GM12878 (cell line): ENCODE results near the gene PADI1. TPM values are rescaled to one million over a fixed set of nuclear protein-coding genes. Genes with fewer than 3 reads are reported as not detected.

Source experiments
- ATAC-seq: fragments of 200-7000 bp; cut with Tn5 transposase; 3 replicates; pipeline ENCODE4 v1.9.1; 2020; ENCODE audit warnings: mild to moderate bottlenecking, moderate library complexity
- BruUV-seq: library from RNA; stranded (reverse); fragments of 400-500 nt; replicated peaks from 2 replicates; lab custom pipeline; 2021; lab: Mats Ljungman, UMichigan
- CTCF ChIA-PET: fragments of 300-600 bp; sonication (Branson Sonifier 250); formaldehyde crosslinking; extraction: SDS; loops from one replicate; lab custom pipeline; 2021; ENCODE audit warnings: inconsistent platforms; lab: Yijun Ruan, JAX
- POLR2A ChIA-PET: fragments of 350-600 bp; formaldehyde crosslinking; extraction: SDS; loops from one replicate; lab custom pipeline; 2021; ENCODE audit warnings: inconsistent platforms; lab: Charles Lee
- RAD21 ChIA-PET: fragments of 300-600 bp; sonication (Branson Sonifier 250); formaldehyde crosslinking; loops from one replicate; lab custom pipeline; 2023; ENCODE audit warnings: antibody characterized with exemption; ENCODE audit not compliant: unreplicated experiment; lab: Charles Lee
- SMC1A ChIA-PET: fragments of 300-600 bp; sonication (Branson Sonifier 250); formaldehyde crosslinking; loops from one replicate; lab custom pipeline; 2023; ENCODE audit not compliant: unreplicated experiment, uncharacterized antibody; lab: Charles Lee
- DNase-seq: peaks from one replicate; pipeline ENCODE4 v3.0.0-alpha.2; 2011; ENCODE audit warnings: low read depth, low spot score
- FAIRE-seq: peaks from 3 replicates; lab custom pipeline; 2011; peaks lifted over from hg19 to GRCh38; lab: Jason Lieb, UNC
- H2AFZ ChIP-seq: 2 replicates; pipeline ENCODE4 v1.6.0; 2011; ENCODE audit warnings: low read depth, low read length, control low read depth; ENCODE audit not compliant: control insufficient read depth
- H3K27ac ChIP-seq: 2 replicates; pipeline ENCODE4 v1.5.1; 2011; ENCODE audit warnings: control low read depth; ENCODE audit not compliant: control insufficient read depth, insufficient read depth
- H3K27me3 ChIP-seq, 2 experiments: replicated peaks in 1 of 2; 2 replicates each; pipeline versions ENCODE4 v1.6.0 to v1.6.1; 2011; ENCODE audit warnings: low read length in 1 of 2; ENCODE audit not compliant: control insufficient read depth in 2 of 2, insufficient read depth in 2 of 2
- H3K36me3 ChIP-seq, 2 experiments: 2 replicates each; pipeline ENCODE4 v1.5.1; 2011; ENCODE audit warnings: low read length in 1 of 2; ENCODE audit not compliant: control insufficient read depth in 2 of 2, insufficient read depth in 2 of 2
- H3K4me1 ChIP-seq: 2 replicates; pipeline ENCODE4 v1.6.1; 2011; ENCODE audit warnings: mild to moderate bottlenecking, low read length, moderate library complexity, mixed read lengths; ENCODE audit not compliant: control insufficient read depth, insufficient read depth
- H3K4me2 ChIP-seq: 2 replicates; pipeline ENCODE4 v1.6.0; 2011; ENCODE audit warnings: control low read depth; ENCODE audit not compliant: control insufficient read depth, insufficient read depth
- H3K4me3 ChIP-seq: fragments of 200-600 bp; sonication (generic); 2 replicates; pipeline ENCODE4 v1.5.1; 2016
- H3K79me2 ChIP-seq: 2 replicates; pipeline ENCODE4 v1.6.0; 2011; ENCODE audit warnings: low read length; ENCODE audit not compliant: control insufficient read depth, insufficient read depth
- H3K9ac ChIP-seq: 2 replicates; pipeline ENCODE4 v1.8.0; 2011; ENCODE audit warnings: low read length, control low read depth, mixed read lengths; ENCODE audit not compliant: control insufficient read depth, insufficient read depth
- H3K9me3 ChIP-seq: replicated peaks from 3 replicates; pipeline ENCODE4 v1.5.1; 2011; ENCODE audit warnings: mild to moderate bottlenecking, low read length; ENCODE audit not compliant: control insufficient read depth, insufficient read depth
- H4K20me1 ChIP-seq: 2 replicates; pipeline ENCODE4 v1.6.0; 2011; ENCODE audit not compliant: control insufficient read depth, insufficient read depth
- BRCA1 ChIP-seq: IDR thresholded peaks from 2 replicates; pipeline ENCODE4 v1.6.1; 2011; ENCODE audit warnings: low read depth, low read length, improper control_type of control experiment
- EED ChIP-seq: sonication (generic); IDR thresholded peaks from 2 replicates; pipeline ENCODE4 v1.6.1; 2016; ENCODE audit warnings: antibody characterized with exemption, low read depth
- FOS ChIP-seq: IDR thresholded peaks from 3 replicates; pipeline ENCODE4 v1.6.1; 2011; ENCODE audit warnings: borderline replicate concordance; ENCODE audit not compliant: insufficient read length; ENCODE audit errors: extremely low read depth
- NR2C1 ChIP-seq: fragments of 450-650 bp; IDR thresholded peaks from 2 replicates; pipeline ENCODE4 v1.6.1; 2017; ENCODE audit warnings: antibody characterized with exemption, mild to moderate bottlenecking, moderate library complexity
- NR2F1 ChIP-seq: fragments of 450-650 bp; conservative IDR thresholded peaks from 2 replicates; pipeline ENCODE4 v1.6.1; 2017; ENCODE audit warnings: mild to moderate bottlenecking
- NRF1 ChIP-seq: conservative IDR thresholded peaks from 2 replicates; pipeline ENCODE4 v1.6.1; 2011; ENCODE audit warnings: mild to moderate bottlenecking, low read depth, low read length, improper control_type of control experiment
- SIN3A ChIP-seq: IDR thresholded peaks from 2 replicates; pipeline ENCODE4 v1.6.1; 2012; ENCODE audit warnings: low read depth, low read length, improper control_type of control experiment
- SIX5 ChIP-seq: IDR thresholded peaks from 2 replicates; pipeline ENCODE4 v1.6.1; 2011; ENCODE audit warnings: mild to moderate bottlenecking, low read depth, low read length, moderate library complexity; ENCODE audit not compliant: severe bottlenecking
- SP1 ChIP-seq: IDR thresholded peaks from one replicate; pipeline ENCODE4 v1.6.1; 2011; ENCODE audit warnings: low read depth, low read length
- STAT1 ChIP-seq: fragments of 450-650 bp; conservative IDR thresholded peaks from 2 replicates; pipeline ENCODE4 v1.6.1; 2014; ENCODE audit warnings: antibody characterized with exemption, mild to moderate bottlenecking
- TARDBP ChIP-seq: IDR thresholded peaks from 2 replicates; pipeline ENCODE4 v1.6.1; 2016; ENCODE audit warnings: borderline replicate concordance
- WGBS: methylation state at CpG from one replicate; pipeline ENCODE4 v1.1.6; 2016; ENCODE audit warnings: low lambda C conversion rate; ENCODE audit not compliant: insufficient replicate concordance, insufficient coverage; ENCODE audit errors: missing lambda C conversion rate; 5-methylcytosine and 5-hydroxymethylcytosine counted together
- in situ Hi-C: fragments of 300-500 bp; cut with MboI; formaldehyde crosslinking; loops from 9 replicates; pipeline ENCODE4 v1.14.3; 2018; ENCODE audit warnings: mixed read lengths
- intact Hi-C: fragments of 100-400 bp; cut with micrococcal nuclease; formaldehyde crosslinking; loops from one replicate; pipeline ENCODE4 v1.14.2; 2022; ENCODE audit not compliant: unreplicated experiment
- polyA plus RNA-seq, 11 experiments: library from polyadenylated mRNA; depleted of rRNA in 4 of 11; unstranded in 6 of 11; stranded (reverse) in 5 of 11; fragments of >200 nt; fragmentation: Nextera tagmentation in 4 of 11; fragmentation: Illumina TruSeq in 1 of 11; extraction: Ambion mirVana in 4 of 11; extraction: Trizol in 1 of 11; gene quantifications; 1 replicate in 1 of 11; 2 replicates in 10 of 11; pipeline versions ENCODE4 v1.2.1 to v1.2.3, GENCODE V29; 2011 to 2016; ENCODE audit warnings: inconsistent platforms in 2 of 11, missing spikeins in 2 of 11, low read depth in 1 of 11
- total RNA-seq, 4 experiments: library from RNA; depleted of rRNA in 3 of 4; stranded (reverse); fragments of >200 nt in 3 of 4; fragmentation: Illumina TruSeq in 1 of 4; extraction: Trizol in 1 of 4; gene quantifications; 2 replicates each; pipeline versions ENCODE4 v1.2.1 to v1.2.3, GENCODE V29; 2013 to 2021
- TF ChIP-seq, protein P1 (sequence below): fragments of 450-650 bp; conservative IDR thresholded peaks from 2 replicates; pipeline ENCODE4 v1.6.1; 2017; ENCODE audit warnings: mild to moderate bottlenecking, moderate library complexity
- TF ChIP-seq, protein P2 (sequence below): fragments of 450-650 bp; IDR thresholded peaks from 2 replicates; pipeline ENCODE4 v1.6.1; 2016; ENCODE audit warnings: mild to moderate bottlenecking
- TF ChIP-seq, protein P3 (sequence below): fragments of 450-650 bp; IDR thresholded peaks from 2 replicates; pipeline ENCODE4 v1.6.1; 2017; ENCODE audit warnings: mild to moderate bottlenecking, low read depth, inconsistent platforms; ENCODE audit not compliant: poor library complexity, severe bottlenecking
- TF ChIP-seq, protein P4 (sequence below): IDR thresholded peaks from 2 replicates; pipeline ENCODE4 v1.6.1; 2012; ENCODE audit warnings: improper control_type of control experiment, low read depth, low read length; ENCODE audit not compliant: insufficient replicate concordance

The PADI1 gene
- total and polyA plus RNA-seq, 10 of the 15 experiments (the other 5 are each of a cell fraction or from before 2014, with no cell fraction given), result 0.05 TPM; not detected in 9

DNA sequence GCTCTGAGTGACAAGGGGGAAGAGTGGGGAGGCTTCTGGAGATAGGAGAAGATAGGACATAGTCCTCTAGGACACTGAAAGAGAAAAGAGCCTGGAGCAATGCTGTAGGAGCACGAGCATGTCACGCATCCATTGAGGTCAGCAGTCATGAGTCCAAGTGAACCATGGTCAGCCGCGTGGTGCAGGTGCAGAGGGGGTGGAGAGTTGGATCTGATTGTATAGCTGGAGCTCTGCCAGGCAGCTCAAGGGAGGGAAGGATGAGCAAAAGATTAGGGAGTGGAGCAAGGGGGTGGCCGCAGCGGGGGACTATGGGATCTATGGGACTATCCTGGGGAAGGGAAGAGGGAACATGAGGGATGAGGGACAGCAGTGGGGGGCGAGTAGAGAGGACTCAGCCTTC lies 14.0 kb downstream of the PADI1 start:
- peaks cover 0 to 2% of the 10 kb centered on the region in 2 experiments; a peak in 2 of 4 replicates for H3K27me3 ChIP-seq
- H3K4me1 ChIP-seq, result no peaks in the 10 kb centered on the region
- ChIA-PET CTCF (no interaction called here), POLR2A (no interaction called here), SMC1A (no interaction called here), RAD21 (no interaction called here)
- no peaks in the 10 kb centered on the region for H3K9me3 ChIP-seq
- no peaks in the 10 kb centered on the region for H3K36me3 ChIP-seq
- H3K4me3 ChIP-seq, result no peak overlapping the region
- H3K79me2 ChIP-seq, result no peaks in the 10 kb centered on the region
- FAIRE-seq, result no peak
- no peak overlapping the region for H2AFZ ChIP-seq
- WGBS, result 42% methylated on average over 7 of the region's 7 CpGs
- in situ Hi-C loops, result no loop called here
- intact Hi-C loops, result no loop called here
- no TSS peak for BruUV-seq
- no peaks in the 10 kb centered on the region for H4K20me1 ChIP-seq
- H3K9ac ChIP-seq, result no peak overlapping the region
- no peak for DNase-seq
- H3K4me2 ChIP-seq, result no peak overlapping the region
- no peak overlapping the region for H3K27ac ChIP-seq
- TF ChIP-seq NRF1 (no peak), SIN3A (no peak), EED (no peak), NR2F1 (no peak), FOS (no peak), TARDBP (no peak), NR2C1 (no peak), SIX5 (no peak), SP1 (no peak), BRCA1 (no peak), STAT1 (no peak)
- TF ChIP-seq, protein P1, sequence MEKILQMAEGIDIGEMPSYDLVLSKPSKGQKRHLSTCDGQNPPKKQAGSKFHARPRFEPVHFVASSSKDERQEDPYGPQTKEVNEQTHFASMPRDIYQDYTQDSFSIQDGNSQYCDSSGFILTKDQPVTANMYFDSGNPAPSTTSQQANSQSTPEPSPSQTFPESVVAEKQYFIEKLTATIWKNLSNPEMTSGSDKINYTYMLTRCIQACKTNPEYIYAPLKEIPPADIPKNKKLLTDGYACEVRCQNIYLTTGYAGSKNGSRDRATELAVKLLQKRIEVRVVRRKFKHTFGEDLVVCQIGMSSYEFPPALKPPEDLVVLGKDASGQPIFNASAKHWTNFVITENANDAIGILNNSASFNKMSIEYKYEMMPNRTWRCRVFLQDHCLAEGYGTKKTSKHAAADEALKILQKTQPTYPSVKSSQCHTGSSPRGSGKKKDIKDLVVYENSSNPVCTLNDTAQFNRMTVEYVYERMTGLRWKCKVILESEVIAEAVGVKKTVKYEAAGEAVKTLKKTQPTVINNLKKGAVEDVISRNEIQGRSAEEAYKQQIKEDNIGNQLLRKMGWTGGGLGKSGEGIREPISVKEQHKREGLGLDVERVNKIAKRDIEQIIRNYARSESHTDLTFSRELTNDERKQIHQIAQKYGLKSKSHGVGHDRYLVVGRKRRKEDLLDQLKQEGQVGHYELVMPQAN, result no peak
- TF ChIP-seq, protein P2, sequence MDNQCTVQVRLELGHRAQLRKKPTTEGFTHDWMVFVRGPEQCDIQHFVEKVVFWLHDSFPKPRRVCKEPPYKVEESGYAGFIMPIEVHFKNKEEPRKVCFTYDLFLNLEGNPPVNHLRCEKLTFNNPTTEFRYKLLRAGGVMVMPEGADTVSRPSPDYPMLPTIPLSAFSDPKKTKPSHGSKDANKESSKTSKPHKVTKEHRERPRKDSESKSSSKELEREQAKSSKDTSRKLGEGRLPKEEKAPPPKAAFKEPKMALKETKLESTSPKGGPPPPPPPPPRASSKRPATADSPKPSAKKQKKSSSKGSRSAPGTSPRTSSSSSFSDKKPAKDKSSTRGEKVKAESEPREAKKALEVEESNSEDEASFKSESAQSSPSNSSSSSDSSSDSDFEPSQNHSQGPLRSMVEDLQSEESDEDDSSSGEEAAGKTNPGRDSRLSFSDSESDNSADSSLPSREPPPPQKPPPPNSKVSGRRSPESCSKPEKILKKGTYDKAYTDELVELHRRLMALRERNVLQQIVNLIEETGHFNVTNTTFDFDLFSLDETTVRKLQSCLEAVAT, result no peak
- TF ChIP-seq, protein P3, sequence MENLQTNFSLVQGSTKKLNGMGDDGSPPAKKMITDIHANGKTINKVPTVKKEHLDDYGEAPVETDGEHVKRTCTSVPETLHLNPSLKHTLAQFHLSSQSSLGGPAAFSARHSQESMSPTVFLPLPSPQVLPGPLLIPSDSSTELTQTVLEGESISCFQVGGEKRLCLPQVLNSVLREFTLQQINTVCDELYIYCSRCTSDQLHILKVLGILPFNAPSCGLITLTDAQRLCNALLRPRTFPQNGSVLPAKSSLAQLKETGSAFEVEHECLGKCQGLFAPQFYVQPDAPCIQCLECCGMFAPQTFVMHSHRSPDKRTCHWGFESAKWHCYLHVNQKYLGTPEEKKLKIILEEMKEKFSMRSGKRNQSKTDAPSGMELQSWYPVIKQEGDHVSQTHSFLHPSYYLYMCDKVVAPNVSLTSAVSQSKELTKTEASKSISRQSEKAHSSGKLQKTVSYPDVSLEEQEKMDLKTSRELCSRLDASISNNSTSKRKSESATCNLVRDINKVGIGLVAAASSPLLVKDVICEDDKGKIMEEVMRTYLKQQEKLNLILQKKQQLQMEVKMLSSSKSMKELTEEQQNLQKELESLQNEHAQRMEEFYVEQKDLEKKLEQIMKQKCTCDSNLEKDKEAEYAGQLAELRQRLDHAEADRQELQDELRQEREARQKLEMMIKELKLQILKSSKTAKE, result no peak
- TF ChIP-seq, protein P4, sequence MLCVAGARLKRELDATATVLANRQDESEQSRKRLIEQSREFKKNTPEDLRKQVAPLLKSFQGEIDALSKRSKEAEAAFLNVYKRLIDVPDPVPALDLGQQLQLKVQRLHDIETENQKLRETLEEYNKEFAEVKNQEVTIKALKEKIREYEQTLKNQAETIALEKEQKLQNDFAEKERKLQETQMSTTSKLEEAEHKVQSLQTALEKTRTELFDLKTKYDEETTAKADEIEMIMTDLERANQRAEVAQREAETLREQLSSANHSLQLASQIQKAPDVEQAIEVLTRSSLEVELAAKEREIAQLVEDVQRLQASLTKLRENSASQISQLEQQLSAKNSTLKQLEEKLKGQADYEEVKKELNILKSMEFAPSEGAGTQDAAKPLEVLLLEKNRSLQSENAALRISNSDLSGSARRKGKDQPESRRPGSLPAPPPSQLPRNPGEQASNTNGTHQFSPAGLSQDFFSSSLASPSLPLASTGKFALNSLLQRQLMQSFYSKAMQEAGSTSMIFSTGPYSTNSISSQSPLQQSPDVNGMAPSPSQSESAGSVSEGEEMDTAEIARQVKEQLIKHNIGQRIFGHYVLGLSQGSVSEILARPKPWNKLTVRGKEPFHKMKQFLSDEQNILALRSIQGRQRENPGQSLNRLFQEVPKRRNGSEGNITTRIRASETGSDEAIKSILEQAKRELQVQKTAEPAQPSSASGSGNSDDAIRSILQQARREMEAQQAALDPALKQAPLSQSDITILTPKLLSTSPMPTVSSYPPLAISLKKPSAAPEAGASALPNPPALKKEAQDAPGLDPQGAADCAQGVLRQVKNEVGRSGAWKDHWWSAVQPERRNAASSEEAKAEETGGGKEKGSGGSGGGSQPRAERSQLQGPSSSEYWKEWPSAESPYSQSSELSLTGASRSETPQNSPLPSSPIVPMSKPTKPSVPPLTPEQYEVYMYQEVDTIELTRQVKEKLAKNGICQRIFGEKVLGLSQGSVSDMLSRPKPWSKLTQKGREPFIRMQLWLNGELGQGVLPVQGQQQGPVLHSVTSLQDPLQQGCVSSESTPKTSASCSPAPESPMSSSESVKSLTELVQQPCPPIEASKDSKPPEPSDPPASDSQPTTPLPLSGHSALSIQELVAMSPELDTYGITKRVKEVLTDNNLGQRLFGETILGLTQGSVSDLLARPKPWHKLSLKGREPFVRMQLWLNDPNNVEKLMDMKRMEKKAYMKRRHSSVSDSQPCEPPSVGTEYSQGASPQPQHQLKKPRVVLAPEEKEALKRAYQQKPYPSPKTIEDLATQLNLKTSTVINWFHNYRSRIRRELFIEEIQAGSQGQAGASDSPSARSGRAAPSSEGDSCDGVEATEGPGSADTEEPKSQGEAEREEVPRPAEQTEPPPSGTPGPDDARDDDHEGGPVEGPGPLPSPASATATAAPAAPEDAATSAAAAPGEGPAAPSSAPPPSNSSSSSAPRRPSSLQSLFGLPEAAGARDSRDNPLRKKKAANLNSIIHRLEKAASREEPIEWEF, result no peak
- no peak for ATAC-seq
